Stimulated activated CD4-positive, alpha-beta T cell treated with anti-CD3 and anti-CD28 coated beads, Interleukin-2, amount 100 ng/mL, for 48 hours (primary cell): Measurements from ENCODE around the gene TNNT2.

Experiments used
- DNase-seq, 2 donors: peaks; one replicate each; pipeline ENCODE4 v3.0.0-alpha.2; 2020

The TNNT2 gene

GRCh38 chr1:201310251-201310985 is 67.1 kb downstream of the TNNT2 start:
- no peak for DNase-seq

- DNase-seq, result no peak
Observed at GRCh38 chr1:201309416-201309815, 68.1 kb downstream of the TNNT2 start.
